Left ventricle myocardium inferior (tissue), 1 donor: ENCODE results near the gene ODF2. TPM values are rescaled to one million over a fixed set of nuclear protein-coding genes. Genes with fewer than 3 reads are reported as not detected.

Experiments used
- DNase-seq: peaks from one replicate; pipeline ENCODE4 v3.0.0-alpha.2; 2020
- H3K27ac ChIP-seq: fragments of 200-600 bp; replicated peaks from 2 replicates; pipeline ENCODE4 v1.8.0; 2021
- H3K27me3 ChIP-seq: fragments of 200-600 bp; 2 replicates; pipeline ENCODE4 v1.8.0; 2021; ENCODE audit warnings: low read depth
- H3K36me3 ChIP-seq: fragments of 200-600 bp; 2 replicates; pipeline ENCODE4 v1.8.0; 2021
- H3K4me1 ChIP-seq: fragments of 200-600 bp; 2 replicates; pipeline ENCODE4 v1.8.0; 2021
- H3K4me3 ChIP-seq: fragments of 200-600 bp; 2 replicates; pipeline ENCODE4 v1.8.0; 2021; ENCODE audit warnings: mild to moderate bottlenecking, moderate library complexity
- H3K9me3 ChIP-seq: fragments of 200-600 bp; replicated peaks from 2 replicates; pipeline ENCODE4 v1.8.0; 2021
- CTCF ChIP-seq: fragments of 200-600 bp; IDR thresholded peaks from 2 replicates; pipeline ENCODE4 v1.8.0; 2021; ENCODE audit warnings: antibody characterized with exemption, mild to moderate bottlenecking, borderline replicate concordance
- intact Hi-C: fragments of 100-400 bp; cut with micrococcal nuclease; formaldehyde crosslinking; loops from one replicate; pipeline ENCODE4 v1.11.0; 2022
- total RNA-seq: library from RNA; stranded (reverse); fragmentation: NEBNext Ultra II Directional; extraction: Animal tissue kit (Norgen Biotek cat#: 25700); gene quantifications from one replicate; pipeline ENCODE4 v1.2.1, GENCODE V29; 2021
- donor health status: DM: no; HTN: yes; CAD: no; lungs with severe emphysema.

The ODF2 gene
- total RNA-seq, 1 donor from 2014 or later = 16.7 TPM

DNA sequence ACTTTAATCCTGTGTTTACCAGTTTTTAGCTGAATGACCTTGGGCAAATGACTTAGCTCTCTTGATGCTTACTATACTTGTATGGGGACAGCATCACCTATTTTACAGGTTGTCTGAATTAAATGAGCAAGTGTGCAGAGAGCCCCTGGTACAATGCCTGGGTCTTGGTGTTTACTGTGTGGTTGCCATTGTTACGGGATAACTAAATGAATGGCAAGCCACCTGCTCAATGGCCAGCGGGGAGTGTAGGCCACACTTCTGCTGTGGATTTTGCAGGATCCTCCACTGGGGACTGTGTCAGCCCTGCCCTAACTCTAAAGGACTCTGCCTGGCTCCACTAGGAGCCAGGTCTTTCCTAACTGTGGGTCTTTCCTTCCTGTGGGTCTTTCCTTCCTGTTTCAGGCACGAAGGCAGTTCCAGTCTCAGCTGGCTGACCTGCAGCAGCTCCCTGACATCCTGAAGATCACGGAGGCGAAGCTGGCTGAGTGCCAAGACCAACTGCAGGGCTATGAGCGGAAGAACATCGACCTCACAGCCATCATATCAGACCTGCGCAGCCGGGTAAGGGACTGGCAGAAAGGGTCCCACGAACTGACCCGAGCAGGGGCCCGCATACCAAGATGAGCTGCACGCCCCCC is 38.4 kb downstream of the ODF2 start:
- intact Hi-C loops = no loop called here
- H3K4me3 ChIP-seq = no peak overlapping the region
- H3K27me3 ChIP-seq = no peaks in the 10 kb centered on the region
- peak; percentile 62 for DNase-seq
- peaks cover 85% of the 10 kb centered on the region for H3K36me3 ChIP-seq
- H3K27ac ChIP-seq = peak overlapping the region; percentile 51
- no peak for TF ChIP-seq CTCF
- H3K4me1 ChIP-seq = peaks cover 14% of the 10 kb centered on the region
- no peaks in the 10 kb centered on the region for H3K9me3 ChIP-seq

DNA sequence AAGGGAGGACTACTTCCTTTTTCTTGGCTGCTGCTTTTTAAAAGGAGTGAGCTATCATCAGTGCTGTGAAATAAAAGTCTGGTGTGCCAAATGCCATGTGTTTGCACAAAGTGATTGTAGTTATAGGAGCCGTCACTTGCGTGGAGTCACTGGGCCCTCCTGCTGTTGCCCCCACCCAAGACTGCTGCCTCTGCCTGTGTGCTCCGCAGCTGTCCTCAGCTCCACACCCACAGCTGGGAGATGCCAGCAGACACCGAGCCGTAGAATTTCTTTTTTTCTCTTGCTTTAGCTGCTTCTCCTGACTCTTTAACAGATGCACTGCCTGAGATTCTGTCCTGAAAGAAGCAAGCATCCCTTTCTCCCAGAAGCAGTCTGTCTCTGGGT is 38.9 kb downstream of the ODF2 start:
- H3K9me3 ChIP-seq = no peaks in the 10 kb centered on the region
- TF ChIP-seq CTCF = no peak
- DNase-seq = no peak
- peak overlapping the region; percentile 51 for H3K27ac ChIP-seq
- intact Hi-C loops = no loop called here
- no peak overlapping the region for H3K4me3 ChIP-seq
- H3K4me1 ChIP-seq = peaks cover 14% of the 10 kb centered on the region
- no peaks in the 10 kb centered on the region for H3K27me3 ChIP-seq
- peaks cover 88% of the 10 kb centered on the region for H3K36me3 ChIP-seq

DNA sequence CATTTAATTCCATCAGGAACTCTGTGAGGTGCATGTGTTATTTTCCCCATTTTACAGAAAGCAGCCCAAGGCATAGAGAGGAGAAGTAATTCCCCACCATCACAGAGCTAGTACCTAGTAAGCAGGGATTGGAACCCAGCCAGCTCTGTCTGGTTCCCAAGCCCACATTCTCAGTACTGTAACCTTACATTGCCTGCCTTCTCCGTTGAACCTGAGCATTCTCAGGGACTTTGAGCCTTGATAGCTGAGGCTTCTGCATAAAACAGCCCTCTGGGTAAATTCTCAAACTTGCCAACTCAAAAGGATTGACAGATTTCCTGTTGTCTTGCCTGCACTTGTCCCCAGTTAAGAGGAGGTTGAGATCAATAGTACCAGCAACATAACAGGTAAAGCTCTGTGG is 39.5 kb downstream of the ODF2 start:
- no peak for TF ChIP-seq CTCF
- intact Hi-C loops = no loop called here
- peaks cover 88% of the 10 kb centered on the region for H3K36me3 ChIP-seq
- H3K4me1 ChIP-seq = peaks cover 14% of the 10 kb centered on the region
- no peak for DNase-seq
- H3K27ac ChIP-seq = no peak overlapping the region
- no peaks in the 10 kb centered on the region for H3K9me3 ChIP-seq
- no peak overlapping the region for H3K4me3 ChIP-seq
- no peaks in the 10 kb centered on the region for H3K27me3 ChIP-seq

- intact Hi-C loops = no loop called here
Measured at GRCh38 chr9:128495804-128496417, 40.1 kb downstream of the ODF2 start.

More at GRCh38 chr9:128495804-128496417, 40.1 kb downstream of the ODF2 start:
- H3K27ac ChIP-seq = no peak overlapping the region
- H3K9me3 ChIP-seq = no peaks in the 10 kb centered on the region
- no peaks in the 10 kb centered on the region for H3K27me3 ChIP-seq
- peaks cover 82% of the 10 kb centered on the region for H3K36me3 ChIP-seq
- TF ChIP-seq CTCF = no peak
- peaks cover 14% of the 10 kb centered on the region for H3K4me1 ChIP-seq
- no peak for DNase-seq
- H3K4me3 ChIP-seq = no peak overlapping the region
